ENCODE data around the gene TERT. TPM values are rescaled to one million over a fixed set of nuclear protein-coding genes. Genes with fewer than 3 reads are reported as not detected.

TERT gene
- total and polyA plus RNA-seq, 5 donors = not detected

DNA sequence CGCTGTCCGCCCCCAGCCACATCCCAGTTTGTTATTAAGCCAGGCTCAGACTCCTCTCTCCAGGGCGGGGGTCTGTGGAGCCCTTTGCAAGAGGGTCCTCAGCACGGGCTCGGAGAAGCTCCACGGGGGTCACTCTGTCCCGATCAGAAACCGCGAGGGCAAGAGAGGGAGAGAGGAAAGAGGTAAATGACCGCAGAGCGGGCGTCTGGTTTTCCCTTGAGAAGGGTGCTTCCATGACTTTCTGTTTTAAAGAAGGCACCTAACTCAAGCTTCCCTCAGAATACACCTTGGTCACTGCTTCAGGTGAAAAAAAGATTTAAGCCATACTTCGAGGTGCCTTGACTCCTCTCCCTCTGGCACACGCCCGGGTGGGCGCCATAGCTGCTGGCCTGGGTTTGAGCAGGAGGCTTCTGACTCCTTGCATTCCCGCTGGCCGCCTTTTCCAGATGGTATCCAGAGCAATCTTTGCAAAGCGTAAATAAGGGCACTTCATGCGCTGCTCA is 5.8 kb upstream of the TERT start:
- 85% methylated on average over 20 of the region's 20 CpGs for WGBS
- no peaks in the 10 kb centered on the region for H3K27me3 ChIP-seq (ENCODE audit: control insufficient read depth, insufficient read depth)
- ATAC-seq (no peak), DNase-seq (peak in 1 of 3 donors; percentile 44)
- no peaks in the 10 kb centered on the region for H3K4me1 ChIP-seq (ENCODE audit: control insufficient read depth, insufficient read depth, low read length)
- intact Hi-C loops (cut with DNase I) = no loop called here
- peaks cover 2% of the 10 kb centered on the region for H3K9me3 ChIP-seq (ENCODE audit: control insufficient read depth, low read length)
- H3K4me3 ChIP-seq (ENCODE audit: low read length) = no peak overlapping the region
- H3K27ac ChIP-seq (ENCODE audit: low read length) = no peak overlapping the region

DNA sequence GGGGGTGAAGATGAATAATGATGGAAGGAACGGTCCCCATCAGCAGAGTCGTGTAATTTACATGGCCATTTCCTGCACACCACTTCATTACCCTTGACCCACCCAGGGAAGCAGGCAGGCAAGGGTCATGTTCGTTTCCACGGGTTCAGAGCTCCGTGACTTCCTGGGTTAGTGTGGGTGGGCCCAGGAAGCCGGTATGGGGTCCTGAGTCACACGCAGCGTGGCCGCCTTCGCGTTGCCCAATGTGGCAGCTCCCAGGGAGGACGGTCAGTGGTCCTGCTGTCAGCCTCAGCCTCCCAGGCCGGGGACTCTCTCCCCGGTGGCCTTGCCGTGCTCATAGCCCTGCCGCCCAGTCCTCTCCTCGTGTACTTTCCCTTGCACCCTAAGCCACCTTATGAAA is 5.1 kb upstream of the TERT start:
- H3K27ac ChIP-seq (ENCODE audit: low read length) = no peak overlapping the region
- 75% methylated on average over 17 of the region's 17 CpGs for WGBS
- H3K4me3 ChIP-seq (ENCODE audit: low read length) = no peak overlapping the region
- no peaks in the 10 kb centered on the region for H3K27me3 ChIP-seq (ENCODE audit: control insufficient read depth, insufficient read depth)
- intact Hi-C loops (cut with DNase I) = no loop called here
- DNase-seq (peak in 1 of 3 donors; percentile 23), ATAC-seq (no peak)
- H3K9me3 ChIP-seq (ENCODE audit: control insufficient read depth, low read length) = peaks cover 2% of the 10 kb centered on the region
- no peaks in the 10 kb centered on the region for H3K4me1 ChIP-seq (ENCODE audit: control insufficient read depth, insufficient read depth, low read length)

DNA sequence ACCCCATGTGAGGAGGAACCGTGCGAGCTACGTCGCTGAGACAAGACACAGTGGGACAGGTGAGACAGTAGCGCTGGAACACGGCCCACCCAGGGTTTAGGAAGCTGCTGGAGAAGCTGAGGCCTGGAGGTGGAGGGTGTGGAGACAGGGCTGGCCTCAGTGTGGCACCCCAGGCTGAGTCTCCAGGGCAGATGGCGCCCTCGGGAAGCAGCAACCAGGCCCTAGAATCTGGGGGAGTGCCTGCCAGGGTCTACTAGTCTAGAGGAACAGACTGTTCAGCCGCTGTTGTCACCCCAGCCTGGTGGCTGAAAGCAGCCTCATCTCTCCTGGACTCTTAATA is 4.6 kb upstream of the TERT start:
- ATAC-seq = no peak
- no peak overlapping the region for H3K27ac ChIP-seq (ENCODE audit: low read length)
- WGBS = 83% methylated on average over 9 of the region's 9 CpGs

DNA sequence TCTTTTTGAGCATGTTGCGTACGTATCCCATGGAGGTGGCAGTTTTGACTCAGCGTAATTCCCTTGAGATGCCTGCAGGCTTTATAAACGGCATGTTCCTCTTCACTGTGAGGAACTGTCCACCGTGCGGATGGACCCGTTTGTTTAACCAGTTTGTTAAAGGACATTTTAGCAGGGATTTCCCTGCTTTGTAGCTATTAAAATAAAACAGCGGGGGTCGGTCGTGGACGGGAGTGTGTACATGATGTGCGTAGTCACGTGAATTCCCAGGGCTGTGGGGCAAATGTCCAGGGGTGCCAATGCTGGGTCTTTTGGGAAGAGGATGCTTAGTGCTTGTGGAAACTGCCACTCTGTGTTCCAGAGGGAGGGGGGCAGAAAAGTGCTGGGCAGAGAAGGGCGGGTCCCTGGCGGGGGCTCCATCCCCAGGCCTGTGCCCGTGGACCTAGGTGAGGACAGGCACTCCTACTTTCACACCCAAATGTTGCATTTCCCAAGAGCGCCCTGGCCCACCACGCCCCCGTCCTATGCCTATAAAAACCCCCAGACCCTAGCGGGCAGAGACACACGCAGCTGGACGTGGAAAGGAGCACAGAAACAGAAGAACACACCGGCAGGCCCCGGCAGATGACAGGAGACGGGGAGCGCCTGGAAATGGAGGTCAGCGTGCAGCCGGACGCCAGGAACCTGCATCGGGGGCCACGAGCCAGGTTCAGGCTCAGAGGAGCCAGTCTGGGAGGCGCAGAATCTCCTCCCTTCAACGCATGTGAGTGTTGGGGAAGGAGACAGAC is 4.0 kb upstream of the TERT start:
- Histone ChIP-seq H3K4me1 (ENCODE audit: control insufficient read depth, insufficient read depth, low read length) (no peaks in the 10 kb centered on the region), H3K27ac (ENCODE audit: low read length) (no peak overlapping the region), H3K9me3 (ENCODE audit: control insufficient read depth, low read length) (peaks cover 2% of the 10 kb centered on the region), H3K4me3 (ENCODE audit: low read length) (no peak overlapping the region), H3K27me3 (ENCODE audit: control insufficient read depth, insufficient read depth) (no peaks in the 10 kb centered on the region)
- DNase-seq = peak in 1 of 3 donors; percentile 28
- ATAC-seq = no peak
- 80% methylated on average over 33 of the region's 33 CpGs for WGBS
- intact Hi-C loops (cut with DNase I) = no loop called here

More for the DNA sequence above, 4.6 kb upstream of the TERT start:
- no peaks in the 10 kb centered on the region for H3K4me1 ChIP-seq (ENCODE audit: control insufficient read depth, insufficient read depth, low read length)
- no peak overlapping the region for H3K4me3 ChIP-seq (ENCODE audit: low read length)
- no peaks in the 10 kb centered on the region for H3K27me3 ChIP-seq (ENCODE audit: control insufficient read depth, insufficient read depth)
- intact Hi-C loops (cut with DNase I) = no loop called here
- H3K9me3 ChIP-seq (ENCODE audit: control insufficient read depth, low read length) = peaks cover 2% of the 10 kb centered on the region
- peak in 1 of 3 donors; percentile 29 for DNase-seq

DNA sequence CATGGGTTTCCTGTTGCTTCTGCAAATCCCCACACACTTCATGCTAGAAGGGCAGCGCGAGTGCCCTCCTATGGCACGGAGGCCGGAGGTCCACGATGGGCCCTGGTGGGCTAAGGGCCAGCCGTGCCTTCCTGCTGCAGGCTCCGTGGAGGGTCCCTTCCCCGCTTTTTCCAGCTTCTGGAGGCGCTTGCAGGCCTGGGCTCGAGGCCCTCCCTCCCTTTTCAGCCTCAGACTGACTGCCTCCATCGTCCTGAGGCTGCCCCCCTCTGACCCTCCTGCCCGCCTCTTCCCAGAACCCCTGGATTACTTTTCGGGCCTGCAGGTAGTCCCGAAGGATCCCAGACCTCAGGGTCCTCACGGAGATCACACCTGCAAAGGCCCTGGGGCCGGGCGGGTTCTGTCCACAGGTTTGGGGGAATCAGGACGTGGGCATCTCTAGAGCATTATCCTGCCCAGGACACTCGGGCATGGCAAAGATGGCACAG is 3.2 kb upstream of the TERT start:
- no peak for ATAC-seq
- Histone ChIP-seq H3K27me3 (ENCODE audit: control insufficient read depth, insufficient read depth) (no peaks in the 10 kb centered on the region), H3K9me3 (ENCODE audit: control insufficient read depth, low read length) (peaks cover 2% of the 10 kb centered on the region), H3K27ac (ENCODE audit: low read length) (no peak overlapping the region), H3K4me3 (ENCODE audit: low read length) (no peak overlapping the region), H3K4me1 (ENCODE audit: control insufficient read depth, insufficient read depth, low read length) (no peaks in the 10 kb centered on the region)
- intact Hi-C loops (cut with DNase I) = no loop called here
- peak in 1 of 3 donors; percentile 20 for DNase-seq
- WGBS = 81% methylated on average over 19 of the region's 19 CpGs

DNA sequence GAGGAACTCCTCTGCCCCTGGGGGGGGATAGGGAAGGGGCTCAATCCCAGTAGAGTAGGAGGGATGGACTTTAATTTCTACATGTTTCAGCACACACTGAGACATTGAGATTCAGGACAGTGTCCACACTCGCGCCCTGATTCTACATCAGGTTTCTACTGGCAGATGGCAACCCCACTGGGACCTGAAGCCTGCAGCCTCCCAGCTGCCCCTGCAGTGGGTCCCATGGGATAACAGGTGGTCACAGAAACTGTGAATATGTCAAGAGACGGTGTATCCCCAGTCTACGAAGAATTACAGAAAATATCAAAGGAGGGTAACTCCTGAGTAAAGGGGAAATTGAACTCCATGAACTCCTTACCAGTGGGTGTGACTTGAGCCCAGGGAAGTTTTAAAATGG is 2.4 kb upstream of the TERT start:
- Histone ChIP-seq H3K4me1 (ENCODE audit: control insufficient read depth, insufficient read depth, low read length) (no peaks in the 10 kb centered on the region), H3K27ac (ENCODE audit: low read length) (no peak overlapping the region), H3K9me3 (ENCODE audit: control insufficient read depth, low read length) (peaks cover under 1% of the 10 kb centered on the region), H3K4me3 (ENCODE audit: low read length) (no peak overlapping the region), H3K27me3 (ENCODE audit: control insufficient read depth, insufficient read depth) (no peaks in the 10 kb centered on the region)
- ATAC-seq (no peak), DNase-seq (no peak)
- WGBS = 91% methylated on average over 4 of the region's 4 CpGs
- intact Hi-C loops (cut with DNase I) = no loop called here

DNA sequence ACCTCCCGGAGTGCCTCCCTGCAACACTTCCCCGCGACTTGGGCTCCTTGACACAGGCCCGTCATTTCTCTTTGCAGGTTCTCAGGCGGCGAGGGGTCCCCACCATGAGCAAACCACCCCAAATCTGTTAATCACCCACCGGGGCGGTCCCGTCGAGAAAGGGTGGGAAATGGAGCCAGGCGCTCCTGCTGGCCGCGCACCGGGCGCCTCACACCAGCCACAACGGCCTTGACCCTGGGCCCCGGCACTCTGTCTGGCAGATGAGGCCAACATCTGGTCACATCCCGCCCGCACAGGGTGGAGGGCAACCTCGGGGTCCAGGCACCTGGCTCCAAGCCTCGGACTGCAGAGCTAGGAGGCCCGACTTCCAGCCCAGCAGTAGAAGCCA is 776 bp upstream of the TERT start:
- ATAC-seq (no peak), DNase-seq (peak in 1 of 3 donors; percentile 32)
- Histone ChIP-seq H3K9me3 (ENCODE audit: control insufficient read depth, low read length) (no peaks in the 10 kb centered on the region), H3K27ac (ENCODE audit: low read length) (no peak overlapping the region), H3K4me3 (ENCODE audit: low read length) (no peak overlapping the region), H3K27me3 (ENCODE audit: control insufficient read depth, insufficient read depth) (no peaks in the 10 kb centered on the region), H3K4me1 (ENCODE audit: control insufficient read depth, insufficient read depth, low read length) (no peaks in the 10 kb centered on the region)
- WGBS = 40% methylated on average over 22 of the region's 22 CpGs
- intact Hi-C loops (cut with DNase I) = no loop called here

DNA sequence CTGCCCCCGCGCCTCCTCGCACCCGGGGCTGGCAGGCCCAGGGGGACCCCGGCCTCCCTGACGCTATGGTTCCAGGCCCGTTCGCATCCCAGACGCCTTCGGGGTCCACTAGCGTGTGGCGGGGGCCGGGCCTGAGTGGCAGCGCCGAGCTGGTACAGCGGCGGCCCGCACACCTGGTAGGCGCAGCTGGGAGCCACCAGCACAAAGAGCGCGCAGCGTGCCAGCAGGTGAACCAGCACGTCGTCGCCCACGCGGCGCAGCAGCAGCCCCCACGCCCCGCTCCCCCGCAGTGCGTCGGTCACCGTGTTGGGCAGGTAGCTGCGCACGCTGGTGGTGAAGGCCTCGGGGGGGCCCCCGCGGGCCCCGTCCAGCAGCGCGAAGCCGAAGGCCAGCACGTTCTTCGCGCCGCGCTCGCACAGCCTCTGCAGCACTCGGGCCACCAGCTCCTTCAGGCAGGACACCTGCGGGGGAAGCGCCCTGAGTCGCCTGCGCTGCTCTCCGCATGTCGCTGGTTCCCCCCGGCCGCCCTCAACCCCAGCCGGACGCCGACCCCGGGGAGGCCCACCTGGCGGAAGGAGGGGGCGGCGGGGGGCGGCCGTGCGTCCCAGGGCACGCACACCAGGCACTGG is 548 bp downstream of the TERT start:
- 26% methylated on average over 69 of the region's 69 CpGs for whole genome bisulfite sequencing
- DNase-seq (peak in 1 of 3 donors; percentile 46), ATAC-seq (no peak)
- no peak overlapping the region for H3K4me3 ChIP-seq (ENCODE audit: low read length)
- H3K27ac ChIP-seq (ENCODE audit: low read length) = no peak overlapping the region
- no peaks in the 10 kb centered on the region for H3K4me1 ChIP-seq (ENCODE audit: control insufficient read depth, insufficient read depth, low read length)
- no peaks in the 10 kb centered on the region for H3K27me3 ChIP-seq (ENCODE audit: control insufficient read depth, insufficient read depth)
- no peaks in the 10 kb centered on the region for H3K9me3 ChIP-seq (ENCODE audit: control insufficient read depth, low read length)
- intact Hi-C loops (cut with DNase I) = no loop called here

DNA sequence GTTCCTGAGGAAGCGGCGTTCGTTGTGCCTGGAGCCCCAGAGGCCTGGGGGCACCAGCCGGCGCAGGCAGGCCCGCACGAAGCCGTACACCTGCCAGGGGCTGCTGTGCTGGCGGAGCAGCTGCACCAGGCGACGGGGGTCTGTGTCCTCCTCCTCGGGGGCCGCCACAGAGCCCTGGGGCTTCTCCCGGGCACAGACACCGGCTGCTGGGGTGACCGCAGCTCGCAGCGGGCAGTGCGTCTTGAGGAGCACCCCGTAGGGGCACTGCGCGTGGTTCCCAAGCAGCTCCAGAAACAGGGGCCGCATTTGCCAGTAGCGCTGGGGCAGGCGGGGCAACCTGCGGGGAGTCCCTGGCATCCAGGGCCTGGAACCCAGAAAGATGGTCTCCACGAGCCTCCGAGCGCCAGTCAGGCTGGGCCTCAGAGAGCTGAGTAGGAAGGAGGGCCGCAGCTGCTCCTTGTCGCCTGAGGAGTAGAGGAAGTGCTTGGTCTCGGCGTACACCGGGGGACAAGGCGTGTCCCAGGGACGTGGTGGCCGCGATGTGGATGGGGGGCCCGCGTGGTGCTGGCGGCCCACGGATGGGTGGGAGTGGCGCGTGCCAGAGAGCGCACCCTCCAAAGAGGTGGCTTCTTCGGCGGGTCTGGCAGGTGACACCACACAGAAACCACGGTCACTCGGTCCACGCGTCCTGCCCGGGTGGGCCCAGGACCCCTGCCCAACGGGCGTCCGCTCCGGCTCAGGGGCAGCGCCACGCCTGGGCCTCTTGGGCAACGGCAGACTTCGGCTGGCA is 1.3 kb downstream of the TERT start:
- Histone ChIP-seq H3K27me3 (ENCODE audit: control insufficient read depth, insufficient read depth) (no peaks in the 10 kb centered on the region), H3K4me1 (ENCODE audit: control insufficient read depth, insufficient read depth, low read length) (no peaks in the 10 kb centered on the region), H3K27ac (ENCODE audit: low read length) (no peak overlapping the region), H3K4me3 (ENCODE audit: low read length) (no peak overlapping the region), H3K9me3 (ENCODE audit: control insufficient read depth, low read length) (no peaks in the 10 kb centered on the region)
- ATAC-seq = peak in 1 of 2 donors; percentile 26
- peak in 1 of 3 donors; percentile 42 for DNase-seq
- intact Hi-C loops (cut with DNase I) = no loop called here
- 92% methylated on average over 60 of the region's 60 CpGs for WGBS

DNA sequence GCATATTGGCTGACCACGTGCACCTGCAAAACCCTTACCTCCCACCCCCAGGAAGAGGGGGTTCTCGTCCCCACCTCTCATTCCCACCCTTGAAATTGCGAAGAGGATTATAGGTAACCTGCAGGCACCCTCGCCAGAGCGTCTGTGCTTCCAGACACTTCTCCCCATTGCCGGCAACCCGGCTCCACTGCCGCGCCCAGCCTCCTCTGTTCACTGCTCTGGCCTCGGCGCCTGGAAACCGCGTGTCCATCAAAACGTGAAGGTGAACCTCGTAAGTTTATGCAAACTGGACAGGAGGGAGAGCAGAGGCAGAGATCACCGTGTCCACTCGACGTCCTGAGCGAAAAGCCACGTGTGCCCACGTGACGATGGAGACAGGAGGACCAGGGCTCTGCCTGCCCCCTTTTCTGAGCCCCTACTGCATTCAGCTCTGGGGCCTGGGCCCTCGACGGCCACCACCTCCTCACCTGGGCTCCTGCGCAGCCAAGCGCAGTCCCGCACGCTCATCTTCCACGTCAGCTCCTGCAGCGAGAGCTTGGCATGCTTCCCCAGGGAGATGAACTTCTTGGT is 1.9 kb downstream of the TERT start:
- no peaks in the 10 kb centered on the region for H3K27me3 ChIP-seq (ENCODE audit: control insufficient read depth, insufficient read depth)

More for the DNA sequence above, 1.9 kb downstream of the TERT start:
- Histone ChIP-seq H3K9me3 (ENCODE audit: control insufficient read depth, low read length) (no peaks in the 10 kb centered on the region), H3K4me1 (ENCODE audit: control insufficient read depth, insufficient read depth, low read length) (no peaks in the 10 kb centered on the region), H3K27ac (ENCODE audit: low read length) (no peak overlapping the region), H3K4me3 (ENCODE audit: low read length) (no peak overlapping the region)
- peak in 1 of 3 donors; percentile 46 for DNase-seq
- 85% methylated on average over 30 of the region's 30 CpGs for WGBS
- ATAC-seq = no peak
- intact Hi-C loops (cut with DNase I) = no loop called here
